Stimulated activated CD8-positive, alpha-beta memory T cell treated with anti-CD3 and anti-CD28 coated beads, Interleukin-4, amount 100 ng/mL, for 24 hours (primary cell): ENCODE measurements around the gene INHBA.

Experiments
- DNase-seq: peaks from one replicate; pipeline ENCODE4 v3.0.0-alpha.2; 2020; ENCODE audit warnings: low read depth

INHBA gene

DNA sequence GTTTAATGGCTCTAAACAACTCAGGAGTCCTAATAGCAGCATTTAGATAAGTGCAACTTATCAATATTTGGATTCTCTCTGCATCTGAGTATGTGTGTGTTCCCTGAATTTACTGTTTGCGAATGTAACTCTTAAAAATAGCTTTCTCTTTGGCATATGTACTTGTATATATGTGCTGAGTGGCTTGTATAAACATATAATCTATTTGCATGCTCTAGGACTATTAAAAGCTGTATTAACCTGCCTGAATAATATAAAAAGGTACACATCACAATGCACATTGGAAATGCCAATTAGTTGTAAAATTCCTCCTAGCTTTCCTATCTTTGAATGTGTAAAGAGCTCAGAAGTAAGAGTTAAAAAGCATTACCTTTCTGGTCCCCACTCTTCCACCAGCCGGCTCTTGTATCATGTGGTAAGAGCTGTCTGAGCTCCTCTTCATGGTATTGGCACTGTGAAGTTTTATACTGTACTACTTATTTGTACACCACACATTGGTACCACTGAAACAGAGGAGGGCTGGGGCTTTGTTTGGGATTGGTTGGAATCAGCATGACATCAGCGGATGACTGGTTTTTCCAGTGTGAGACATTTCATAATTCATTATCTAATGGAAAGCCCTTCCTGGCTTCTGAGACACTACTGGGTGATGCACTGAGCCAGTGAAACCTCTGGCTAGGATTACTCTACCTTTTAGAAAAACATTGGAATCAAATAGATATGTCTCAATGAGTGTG lies at the start of gene INHBA:
INHBA (minus strand) TSS at position 456 of the 737 bp plus-strand sequence. CDS start 2,716 bp downstream, outside the sequence.
- DNase-seq, result no peak

DNA sequence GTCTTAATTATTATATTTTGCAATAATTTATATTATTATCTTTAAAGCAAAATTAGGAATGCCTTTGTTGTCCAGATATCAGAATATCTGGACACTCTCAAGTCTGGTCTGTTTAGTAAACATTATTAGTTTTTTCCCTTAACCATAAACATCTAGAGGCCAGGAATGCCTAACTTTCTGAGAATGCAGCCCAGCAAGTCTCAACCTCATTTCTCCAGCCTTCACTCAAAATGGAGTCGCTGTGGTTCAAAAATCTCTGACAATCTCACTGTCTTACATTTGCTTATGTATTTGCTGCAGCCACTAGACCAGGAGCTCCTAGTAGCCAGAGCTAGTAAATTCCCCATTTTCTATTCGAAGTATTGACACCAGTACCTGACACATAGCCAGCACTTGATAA lies 49.7 kb upstream of the INHBA start:
- no peak for DNase-seq

- no peak for DNase-seq
These were observed 48.0 kb upstream of the INHBA start for GRCh38 chr7:41750661-41751540.

DNA sequence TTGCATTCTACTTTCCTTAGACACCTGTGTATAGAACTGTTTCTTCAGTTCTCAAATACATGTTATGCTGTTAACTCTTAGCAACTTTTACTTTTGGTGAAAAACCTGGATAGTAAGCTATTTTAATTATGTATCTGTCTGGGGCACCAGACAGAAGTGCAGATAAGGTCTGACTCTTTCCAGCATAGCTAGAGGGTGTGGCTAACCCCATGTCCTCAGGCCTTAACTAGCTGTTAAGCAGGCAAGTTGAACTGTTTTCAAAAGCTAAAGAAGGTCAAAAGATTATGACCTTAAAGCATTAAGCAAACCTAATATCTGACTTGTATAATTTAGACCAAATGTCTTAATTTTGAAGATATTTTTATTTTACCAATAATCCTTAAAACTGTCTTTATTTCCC lies 45.1 kb upstream of the INHBA start:
- no peak for DNase-seq

DNA sequence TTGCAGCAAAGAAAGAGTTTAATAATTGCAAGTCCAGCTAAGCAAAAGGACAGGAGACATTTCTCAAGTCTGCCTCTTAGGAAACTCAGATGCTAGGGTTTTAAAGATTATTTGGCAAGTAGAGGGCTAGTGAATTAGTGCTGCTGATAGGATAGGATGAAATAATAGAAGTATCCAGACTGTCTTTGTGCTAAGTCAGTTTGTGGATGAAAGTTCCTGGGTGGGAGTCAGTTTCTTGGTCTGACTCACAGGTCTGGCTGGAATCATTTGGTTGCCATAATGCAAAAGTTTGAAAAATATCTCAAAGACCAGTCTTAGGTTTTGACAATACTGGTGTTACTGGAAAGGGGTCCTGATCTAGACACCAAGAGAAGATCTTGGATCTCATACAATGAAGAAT lies 42.6 kb upstream of the INHBA start:
- DNase-seq, result no peak

- DNase-seq, result no peak
These were observed 41.3 kb upstream of the INHBA start for GRCh38 chr7:41744161-41744560.

DNA sequence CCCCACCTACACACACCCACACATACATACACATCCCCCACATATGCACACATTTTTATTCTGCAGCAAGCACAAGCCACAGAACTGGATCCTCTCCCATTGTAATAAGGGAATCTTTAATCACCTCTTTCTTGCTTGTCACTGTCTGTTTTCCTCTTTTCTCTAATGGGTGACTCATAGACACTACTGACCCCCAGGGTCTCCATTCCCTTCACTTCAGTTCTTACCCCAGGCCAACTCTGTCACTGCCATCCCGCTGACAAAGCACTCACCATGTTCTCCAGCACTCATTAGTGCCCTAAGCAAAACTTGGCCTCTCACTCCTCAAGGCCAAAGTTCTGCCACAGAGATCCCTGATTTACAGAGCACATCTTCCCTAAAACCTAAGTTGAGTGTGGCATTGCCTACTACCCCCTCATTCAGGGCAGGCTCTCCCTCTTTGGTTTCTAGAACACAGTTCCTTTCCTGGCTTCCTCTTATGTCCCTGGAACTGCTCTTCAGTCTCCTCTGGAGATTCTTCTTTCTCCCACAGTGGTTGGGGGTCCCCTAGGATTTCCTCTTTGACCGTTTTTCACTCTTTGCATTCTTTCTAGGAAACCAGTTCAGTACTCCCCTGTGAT lies 39.6 kb upstream of the INHBA start:
- DNase-seq, result no peak

- DNase-seq, result no peak
These were observed 35.9 kb upstream of the INHBA start for GRCh38 chr7:41738806-41739205.

- DNase-seq, result no peak
These were observed 35.4 kb upstream of the INHBA start for GRCh38 chr7:41738336-41738735.

DNA sequence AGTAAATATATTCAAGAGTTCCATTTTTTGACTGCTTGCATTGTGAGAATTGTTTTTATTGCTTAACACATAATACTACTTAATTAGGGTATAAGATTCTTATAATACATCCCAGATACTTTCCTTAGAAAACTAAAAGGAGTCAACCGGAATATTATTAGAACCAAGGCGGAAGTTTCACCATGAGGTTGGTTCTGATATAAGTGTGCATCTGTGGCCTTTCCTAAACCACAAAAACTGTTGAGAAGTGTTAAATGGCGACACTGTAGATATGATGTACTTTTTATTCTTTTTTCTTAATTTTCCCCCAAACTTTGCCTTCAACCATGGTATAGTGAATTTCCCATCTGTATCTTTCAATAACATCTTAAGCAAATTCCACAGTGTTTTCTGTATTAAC lies 32.3 kb upstream of the INHBA start:
- DNase-seq, result no peak

DNA sequence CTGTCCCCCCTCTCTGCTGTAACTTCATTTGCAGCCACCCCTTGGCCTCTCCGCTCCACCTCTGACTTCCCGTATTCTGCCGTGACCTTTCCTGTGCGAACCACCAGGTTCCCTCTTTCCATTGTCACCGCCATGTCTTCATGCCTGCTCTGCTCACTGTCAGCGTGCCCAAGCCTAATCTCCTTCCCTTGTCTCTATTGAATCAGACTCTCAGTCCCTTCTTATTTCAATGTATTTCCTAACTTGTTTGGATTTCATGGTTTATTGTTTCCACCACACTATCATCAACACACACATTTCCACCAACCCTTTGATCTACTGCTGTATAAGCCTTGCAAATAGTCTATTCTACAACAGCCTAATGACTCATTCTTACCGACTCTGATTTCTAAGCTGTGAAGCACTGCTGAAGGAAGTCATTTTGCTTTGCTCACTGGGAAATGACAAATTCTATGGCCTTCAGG lies 30.0 kb upstream of the INHBA start:
- no peak for DNase-seq

- DNase-seq, result no peak
These were observed 29.5 kb upstream of the INHBA start for GRCh38 chr7:41732436-41732785.

DNA sequence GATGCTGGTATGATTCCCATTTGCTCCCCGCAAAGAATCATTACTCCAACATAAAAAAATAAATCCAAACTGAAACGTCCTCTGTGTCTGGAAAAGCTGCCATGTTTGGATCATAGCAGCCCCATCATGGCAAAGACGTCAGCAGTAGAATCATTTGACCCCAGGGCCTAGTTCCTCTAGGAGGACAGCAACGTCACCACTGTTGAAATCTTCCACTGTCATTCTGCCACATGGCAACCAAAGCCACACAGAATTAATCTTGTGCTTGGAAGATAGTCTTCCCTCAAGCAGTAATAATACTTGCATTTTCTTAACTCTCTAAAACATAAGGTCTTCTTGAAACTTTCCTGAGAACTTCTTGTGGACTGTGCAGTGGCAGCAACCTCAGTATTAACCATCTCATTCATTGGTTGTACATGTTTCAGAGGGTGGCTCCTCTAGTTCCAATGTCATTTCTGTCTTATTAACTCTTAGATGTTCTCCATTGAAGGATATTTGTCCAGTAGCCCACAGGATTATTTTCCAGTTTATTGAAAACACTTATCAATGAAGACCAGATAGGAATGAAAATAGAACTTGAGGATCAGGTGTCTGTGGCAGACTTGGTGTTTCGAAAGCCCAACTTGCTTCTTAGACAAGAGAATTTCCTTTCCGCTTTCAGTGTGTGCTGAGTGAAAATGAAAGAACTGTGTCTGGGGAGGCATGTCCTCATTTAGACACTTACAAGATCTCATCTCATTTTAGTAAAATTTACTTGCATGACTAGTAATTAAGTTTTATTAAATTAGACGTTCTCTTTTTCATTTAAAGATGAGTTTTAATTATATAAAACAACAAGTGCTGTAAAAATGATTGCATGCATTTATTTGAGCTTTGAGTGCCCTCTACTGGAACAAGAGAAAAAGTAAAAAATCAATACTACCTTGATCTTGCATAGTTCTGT lies 28.9 kb upstream of the INHBA start:
- no peak for DNase-seq

GRCh38 chr7:41730668-41731067 lies 27.8 kb upstream of the INHBA start:
- no peak for DNase-seq

GRCh38 chr7:41730161-41730560 lies 27.3 kb upstream of the INHBA start:
- DNase-seq, result no peak

DNA sequence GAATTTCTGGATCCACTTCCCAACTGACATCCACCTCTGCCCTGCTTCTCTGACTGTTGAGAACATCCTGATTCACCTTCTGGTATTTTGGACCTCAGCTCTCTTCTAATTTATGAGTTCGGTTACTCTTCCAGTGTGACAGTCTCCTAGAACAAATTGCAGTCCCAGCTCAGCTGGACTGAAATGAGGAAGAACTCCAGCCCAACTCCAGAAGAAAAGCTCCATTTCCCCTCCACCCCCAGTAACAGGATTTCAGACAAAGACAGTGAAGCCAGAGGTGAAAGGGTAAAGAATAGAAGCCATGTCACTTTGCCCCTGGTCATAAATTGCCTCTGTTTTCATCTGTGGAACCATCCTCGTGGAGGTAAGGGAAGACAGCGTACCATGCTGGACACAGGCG lies 26.2 kb upstream of the INHBA start:
- DNase-seq, result no peak

DNA sequence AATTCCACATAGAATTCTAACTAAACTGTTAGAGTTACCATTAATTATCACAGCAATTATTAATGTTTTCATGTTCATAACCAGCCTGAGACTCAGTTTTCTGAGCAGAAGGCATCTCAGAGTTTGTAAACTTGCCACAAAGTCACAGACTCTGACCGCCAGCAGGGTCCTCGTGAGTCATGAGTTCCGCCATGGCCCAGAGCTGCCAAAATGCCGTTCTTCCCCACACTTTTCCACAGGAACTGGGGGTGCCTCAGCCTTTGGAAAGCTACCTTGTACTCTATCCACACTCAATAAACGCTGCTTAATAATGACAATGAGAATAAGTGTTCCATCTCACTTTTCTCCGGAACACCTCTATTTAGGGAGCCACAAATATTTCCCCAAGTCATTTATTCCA lies 22.1 kb upstream of the INHBA start:
- DNase-seq, result no peak

DNA sequence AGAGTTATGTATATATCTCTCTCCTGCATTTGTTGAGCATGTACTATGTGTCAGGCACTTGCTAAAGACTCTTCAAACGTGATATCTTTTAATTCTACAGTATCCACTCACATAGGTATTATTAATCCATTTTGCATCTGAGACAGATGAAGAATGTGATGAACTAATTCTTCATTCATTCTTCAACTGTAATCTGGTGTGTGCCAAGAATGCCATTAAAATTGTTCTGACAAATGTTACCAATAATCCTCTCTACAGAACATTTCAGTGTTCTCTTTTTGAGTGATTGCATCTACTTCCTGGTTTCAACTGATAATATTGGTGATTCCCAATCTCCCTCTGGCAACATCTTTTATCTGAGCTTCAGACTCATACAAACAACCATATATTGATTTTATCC lies 18.0 kb upstream of the INHBA start:
- DNase-seq, result no peak

GRCh38 chr7:41720046-41720445 lies 17.2 kb upstream of the INHBA start:
- DNase-seq, result no peak

DNA sequence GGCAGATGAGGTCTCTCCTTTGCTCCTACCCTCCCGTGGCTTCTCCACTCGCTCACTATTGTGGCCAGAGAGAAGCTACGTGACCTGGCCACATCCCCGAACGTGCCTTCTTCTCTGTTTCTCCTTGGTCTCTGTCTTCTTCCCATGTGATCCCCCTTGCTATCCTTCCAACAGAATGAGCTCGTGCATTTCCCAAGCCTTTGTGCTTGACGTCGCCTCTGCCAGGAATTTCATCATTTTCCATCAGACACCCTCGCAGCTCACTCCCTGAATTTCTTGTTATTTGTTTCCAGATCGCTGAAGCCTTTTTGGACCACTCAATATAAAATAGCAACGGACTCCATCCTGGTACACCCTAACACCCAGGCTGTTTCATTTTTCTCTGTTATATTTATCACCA lies 13.8 kb upstream of the INHBA start:
- no peak for DNase-seq

DNA sequence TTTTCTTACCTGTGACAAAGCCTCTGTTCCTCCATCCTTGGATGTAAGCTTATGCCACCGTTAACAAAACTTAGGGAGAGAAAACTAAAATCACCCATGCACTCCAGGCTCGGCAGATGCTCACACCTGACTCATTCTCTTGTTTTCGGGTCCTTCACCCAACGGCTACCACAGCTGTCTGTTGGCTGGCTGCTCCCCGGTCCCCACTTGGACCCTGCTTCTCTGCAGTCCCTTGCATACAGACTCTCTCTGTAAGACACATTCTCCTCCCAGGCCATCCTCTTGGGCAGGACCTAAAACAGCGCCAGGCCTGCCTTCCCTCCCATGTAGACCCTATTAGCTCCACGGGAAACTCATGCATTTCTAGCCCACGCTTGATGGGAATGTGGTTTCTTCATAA lies 12.1 kb upstream of the INHBA start:
- no peak for DNase-seq
